Spleen (tissue), 11 donors: Measurements from ENCODE around the gene SELENOI. TPM values are rescaled to one million over a fixed set of nuclear protein-coding genes. Genes with fewer than 3 reads are reported as not detected.

Experiments
- DNase-seq: peaks from one replicate; pipeline ENCODE4 v3.0.0-alpha.2; 2020
- H3K27ac ChIP-seq, 8 donors: fragments of 200-600 bp; sonication (generic) in 7 of 8; 1 replicate in 4 of 8; 2 replicates in 4 of 8; pipeline versions ENCODE4 v1.5.0 to v1.8.0; 2016 to 2021; ENCODE audit warnings: inconsistent platforms in 4 of 8, mild to moderate bottlenecking in 4 of 8, moderate library complexity in 1 of 8
- H3K27me3 ChIP-seq, 7 donors: fragments of 200-600 bp; sonication (generic) in 6 of 7; replicated peaks in 1 of 7; 1 replicate in 4 of 7; 2 replicates in 3 of 7; pipeline versions ENCODE4 v1.5.0 to v1.8.0; 2016 to 2021; ENCODE audit warnings: inconsistent platforms in 3 of 7, mild to moderate bottlenecking in 1 of 7
- H3K36me3 ChIP-seq, 6 donors: fragments of 200-600 bp; sonication (generic) in 5 of 6; 1 replicate in 4 of 6; 2 replicates in 2 of 6; pipeline versions ENCODE4 v1.5.0 to v1.8.0; 2016 to 2021; ENCODE audit warnings: inconsistent platforms in 2 of 6
- H3K4me1 ChIP-seq, 6 donors: fragments of 200-600 bp; sonication (generic) in 5 of 6; 1 replicate in 3 of 6; 2 replicates in 3 of 6; pipeline versions ENCODE4 v1.5.0 to v1.8.0; 2016 to 2021; ENCODE audit warnings: inconsistent platforms in 3 of 6
- H3K4me3 ChIP-seq, 8 donors: fragments of 200-600 bp; sonication (generic) in 7 of 8; 1 replicate in 4 of 8; 2 replicates in 4 of 8; pipeline versions ENCODE4 v1.5.0 to v1.8.0; 2016 to 2021; ENCODE audit warnings: inconsistent platforms in 4 of 8, mild to moderate bottlenecking in 4 of 8, moderate library complexity in 2 of 8
- H3K9me3 ChIP-seq, 8 donors: fragments of 200-600 bp; sonication (generic) in 7 of 8; 1 replicate in 4 of 8; 2 replicates in 4 of 8; pipeline versions ENCODE4 v1.5.0 to v1.8.0; 2016 to 2021; ENCODE audit warnings: inconsistent platforms in 4 of 8
- CTCF ChIP-seq, 11 experiments: fragments of 200-600 bp in 7 of 11; fragments of 450-650 bp in 4 of 11; sonication (generic) in 4 of 11; IDR thresholded peaks in 8 of 11; conservative IDR thresholded peaks in 3 of 11; 1 replicate in 7 of 11; 2 replicates in 4 of 11; pipeline versions ENCODE4 v1.4.0 to v1.8.0; 2016 to 2021; ENCODE audit warnings: antibody characterized with exemption in 11 of 11, inconsistent platforms in 4 of 11, mild to moderate bottlenecking in 1 of 11
- POLR2A ChIP-seq, 3 donors: fragments of 450-650 bp; IDR thresholded peaks; one replicate each; pipeline ENCODE4 v1.5.1; 2017; ENCODE audit warnings: antibody characterized with exemption in 3 of 3, mild to moderate bottlenecking in 1 of 3
- POLR2AphosphoS5 ChIP-seq, 3 donors: sonication (generic); formaldehyde crosslinking; IDR thresholded peaks; one replicate each; pipeline ENCODE4 v1.5.1; 2017; ENCODE audit warnings: antibody characterized with exemption in 3 of 3
- WGBS, 5 donors: extraction: QIAGEN DNeasy Blood & Tissue Kit in 3 of 5; methylation state at CpG; one replicate each; pipeline versions ENCODE4 v1.1.5 to v1.1.7; 2013 to 2018; 5-methylcytosine and 5-hydroxymethylcytosine counted together
- intact Hi-C: fragments of 100-400 bp; cut with DNase I; formaldehyde crosslinking; loops from one replicate; pipeline ENCODE4 v1.15.0; 2023; ENCODE audit warnings: low total_unique reads
- polyA plus RNA-seq, 3 donors: library from polyadenylated mRNA; stranded (reverse); fragments of 200-250 nt; gene quantifications; one replicate each; pipeline ENCODE4 v1.2.1, GENCODE V29; 2013
- total RNA-seq, 7 donors: library from RNA; depleted of rRNA in 3 of 7; stranded (reverse); fragments of >200 nt in 3 of 7; fragmentation: NEBNext Ultra II Directional in 4 of 7; extraction: Animal tissue kit (Norgen Biotek cat#: 25700) in 4 of 7; gene quantifications; one replicate each; pipeline versions ENCODE4 v1.1.0 to v1.2.1, GENCODE V29; 2016 to 2021
- donor health status: healthy with polysubstance abuse.
- donor health status: DM: no; HTN: no; CAD: no; lungs with moderate emphysema.
- donor health status: DM: no; HTN: no; CAD: no.
- donor health status: Bipolar disorder and iron deficiency.
- donor health status: healthy.
- donor health status: DM: no; HTN: no; CAD: no.
- donor health status: DM: yes; HTN: yes; CAD: no.

SELENOI gene
- total and polyA plus RNA-seq, 10 donors = 2.0 to 23.6 (median 16.4) TPM

GRCh38 chr2:26312471-26312870 lies 33.5 kb upstream of the SELENOI start:
- H3K9me3 ChIP-seq = no peaks in the 10 kb centered on the region
- TF ChIP-seq CTCF (IDR thresholded peaks at IDR 0.05 in 8 of 11, conservative IDR thresholded peaks at IDR 0.05 in 3 of 11) (no peak), POLR2AphosphoS5 (IDR thresholded peaks at IDR 0.05) (no peak), POLR2A (IDR thresholded peaks at IDR 0.05) (no peak)
- H3K36me3 ChIP-seq = peaks cover 0 to 26% (median 0%) of the 10 kb centered on the region in 6 donors
- H3K27ac ChIP-seq = no peak overlapping the region
- H3K4me3 ChIP-seq = no peak overlapping the region
- no peaks in the 10 kb centered on the region for H3K4me1 ChIP-seq
- H3K27me3 ChIP-seq = no peaks in the 10 kb centered on the region
- 83 to 89% (median 84%) methylated on average over 5 to 9 of the region's 9 CpGs for WGBS, 5 donors
- intact Hi-C loops = no loop called here
- no peak for DNase-seq

- WGBS, 5 donors = 83 to 94% (median 85%) methylated on average over 5 to 12 of the region's 12 CpGs
- TF ChIP-seq POLR2A (IDR thresholded peaks at IDR 0.05) (no peak), POLR2AphosphoS5 (IDR thresholded peaks at IDR 0.05) (no peak), CTCF (IDR thresholded peaks at IDR 0.05 in 8 of 11, conservative IDR thresholded peaks at IDR 0.05 in 3 of 11) (no peak)
Measured at GRCh38 chr2:26313446-26313845, 32.5 kb upstream of the SELENOI start.

GRCh38 chr2:26314243-26314642 lies 31.7 kb upstream of the SELENOI start:
- DNase-seq = no peak
- peaks cover 0 to 20% (median 0%) of the 10 kb centered on the region in 6 donors for H3K36me3 ChIP-seq
- H3K27ac ChIP-seq = no peak overlapping the region
- no peak overlapping the region for H3K4me3 ChIP-seq
- no peaks in the 10 kb centered on the region for H3K9me3 ChIP-seq
- intact Hi-C loops = no loop called here
- no peaks in the 10 kb centered on the region for H3K4me1 ChIP-seq
- H3K27me3 ChIP-seq = no peaks in the 10 kb centered on the region
- no peak for TF ChIP-seq CTCF (IDR thresholded peaks at IDR 0.05 in 8 of 11, conservative IDR thresholded peaks at IDR 0.05 in 3 of 11)
- TF ChIP-seq POLR2A (IDR thresholded peaks at IDR 0.05) = no peak
- TF ChIP-seq POLR2AphosphoS5 (IDR thresholded peaks at IDR 0.05) = no peak
- WGBS, 5 donors = 77 to 87% (median 85%) methylated on average over 8 of the region's 8 CpGs

More at GRCh38 chr2:26313446-26313845, 32.5 kb upstream of the SELENOI start:
- H3K4me3 ChIP-seq = no peak overlapping the region
- H3K9me3 ChIP-seq = no peaks in the 10 kb centered on the region
- no peaks in the 10 kb centered on the region for H3K4me1 ChIP-seq
- intact Hi-C loops = no loop called here
- no peak overlapping the region for H3K27ac ChIP-seq
- H3K36me3 ChIP-seq = peaks cover 0 to 26% (median 0%) of the 10 kb centered on the region in 6 donors
- no peaks in the 10 kb centered on the region for H3K27me3 ChIP-seq
- DNase-seq = no peak

GRCh38 chr2:26316041-26316440 lies 29.9 kb upstream of the SELENOI start:
- no peaks in the 10 kb centered on the region for H3K4me1 ChIP-seq
- TF ChIP-seq POLR2AphosphoS5 (IDR thresholded peaks at IDR 0.05) (no peak), CTCF (IDR thresholded peaks at IDR 0.05 in 8 of 11, conservative IDR thresholded peaks at IDR 0.05 in 3 of 11) (no peak), POLR2A (IDR thresholded peaks at IDR 0.05) (no peak)
- H3K36me3 ChIP-seq = peaks cover 0 to 9% (median 0%) of the 10 kb centered on the region in 6 donors
- no peaks in the 10 kb centered on the region for H3K27me3 ChIP-seq
- no peaks in the 10 kb centered on the region for H3K9me3 ChIP-seq
- no peak overlapping the region for H3K27ac ChIP-seq
- 58 to 100% (median 66%) methylated on average over 2 of the region's 2 CpGs for WGBS, 5 donors
- no peak for DNase-seq
- intact Hi-C loops = no loop called here
- no peak overlapping the region for H3K4me3 ChIP-seq
